ENCODE data around the gene NUP153.
"Not testable (repeated sequence)": the region's sequence is repeated elsewhere in the genome, so short reads cannot be mapped to it uniquely, and the experiment has no call there.

Gene NUP153

DNA sequence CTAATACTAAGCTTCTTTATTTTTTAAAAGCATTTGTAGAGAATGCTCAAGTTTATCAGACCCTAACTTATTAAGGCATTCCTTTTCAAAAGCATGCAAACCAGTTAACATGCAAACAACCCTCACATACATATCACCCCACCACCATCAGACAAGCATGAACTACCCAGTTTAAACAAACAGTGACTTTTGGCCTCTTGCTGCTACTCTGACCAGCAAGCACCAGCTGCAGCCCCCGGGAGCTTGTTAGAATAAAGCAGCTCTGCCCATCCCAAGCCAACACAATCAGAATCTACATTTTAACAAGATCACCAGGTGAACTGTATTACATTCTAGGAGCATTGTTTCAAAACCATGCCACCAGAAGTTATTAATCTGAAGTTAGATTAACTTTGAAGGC lies 5.9 kb upstream of the NUP153 start:
- DNase-seq = no peak

DNA sequence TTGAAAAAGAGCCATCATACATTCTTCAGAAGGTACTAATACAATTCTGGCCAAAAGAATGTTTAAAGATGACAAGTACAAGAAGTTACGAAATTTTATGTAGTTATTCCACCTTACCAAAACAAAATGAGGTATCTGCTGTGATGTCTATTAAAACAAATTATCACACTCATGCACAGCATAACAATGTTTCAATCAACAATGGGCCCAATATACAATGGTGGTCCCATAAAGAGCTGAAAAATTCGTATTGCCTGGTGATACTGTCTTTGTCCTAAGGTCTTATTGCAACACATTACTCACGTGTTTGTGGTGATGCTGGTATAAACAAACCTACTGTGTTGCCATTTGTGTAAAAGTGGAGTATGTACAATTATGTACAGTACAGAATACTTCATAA lies 3.6 kb upstream of the NUP153 start:
- DNase-seq = no peak

DNA sequence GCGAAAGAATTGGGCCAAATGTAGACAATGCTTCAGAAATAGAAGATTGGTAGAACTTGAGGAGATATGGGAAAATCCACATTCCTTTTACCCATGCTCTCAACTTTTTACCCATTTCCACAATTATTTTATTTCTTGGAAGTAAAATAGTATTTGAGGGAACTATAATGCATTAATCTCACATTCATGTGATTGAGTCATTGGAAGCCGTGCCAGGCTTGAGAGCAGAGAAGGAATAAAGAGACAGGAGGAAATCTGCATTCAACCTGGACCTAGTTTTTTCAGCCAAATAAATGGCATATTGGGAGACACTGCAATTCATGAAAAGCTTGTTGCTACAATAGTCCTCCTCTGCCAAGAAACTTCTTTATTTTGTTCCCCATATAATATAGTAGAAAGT lies 2.8 kb upstream of the NUP153 start:
- no peak for DNase-seq

DNA sequence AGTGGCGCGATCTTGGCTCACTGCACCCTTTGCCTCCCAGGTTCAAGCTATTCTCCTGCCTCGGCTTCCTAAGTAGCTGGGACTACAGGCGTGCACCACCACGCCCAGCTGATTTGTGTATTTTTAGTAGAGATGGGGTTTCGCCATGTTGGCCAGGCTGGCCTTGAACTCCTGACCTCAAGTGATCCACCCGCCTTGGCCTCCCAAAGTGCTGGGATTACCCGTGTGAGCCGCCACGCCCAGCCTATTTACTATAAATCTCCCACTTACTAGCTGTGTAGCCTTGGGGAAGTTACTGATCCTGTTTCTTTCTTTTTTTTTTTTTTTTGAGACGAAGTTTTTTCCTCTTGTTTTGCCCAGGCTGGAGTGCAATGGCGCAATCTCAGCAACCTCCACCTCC lies 1.3 kb upstream of the NUP153 start:
- not testable (repeated sequence) for DNase-seq

DNA sequence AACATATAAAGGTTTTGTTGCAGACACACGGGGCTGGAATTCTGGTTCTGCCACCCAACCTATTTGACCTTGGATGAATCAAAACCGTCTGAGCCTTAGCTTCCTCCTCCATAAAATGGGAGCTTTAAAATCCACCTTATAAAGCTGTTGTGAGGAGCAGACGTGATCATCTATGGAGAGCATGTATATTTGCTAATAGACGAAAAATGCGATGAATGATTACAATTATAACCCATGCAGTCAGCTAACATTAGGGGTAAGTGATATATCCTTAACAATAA lies 586 bp upstream of the NUP153 start:
- DNase-seq = no peak

DNA sequence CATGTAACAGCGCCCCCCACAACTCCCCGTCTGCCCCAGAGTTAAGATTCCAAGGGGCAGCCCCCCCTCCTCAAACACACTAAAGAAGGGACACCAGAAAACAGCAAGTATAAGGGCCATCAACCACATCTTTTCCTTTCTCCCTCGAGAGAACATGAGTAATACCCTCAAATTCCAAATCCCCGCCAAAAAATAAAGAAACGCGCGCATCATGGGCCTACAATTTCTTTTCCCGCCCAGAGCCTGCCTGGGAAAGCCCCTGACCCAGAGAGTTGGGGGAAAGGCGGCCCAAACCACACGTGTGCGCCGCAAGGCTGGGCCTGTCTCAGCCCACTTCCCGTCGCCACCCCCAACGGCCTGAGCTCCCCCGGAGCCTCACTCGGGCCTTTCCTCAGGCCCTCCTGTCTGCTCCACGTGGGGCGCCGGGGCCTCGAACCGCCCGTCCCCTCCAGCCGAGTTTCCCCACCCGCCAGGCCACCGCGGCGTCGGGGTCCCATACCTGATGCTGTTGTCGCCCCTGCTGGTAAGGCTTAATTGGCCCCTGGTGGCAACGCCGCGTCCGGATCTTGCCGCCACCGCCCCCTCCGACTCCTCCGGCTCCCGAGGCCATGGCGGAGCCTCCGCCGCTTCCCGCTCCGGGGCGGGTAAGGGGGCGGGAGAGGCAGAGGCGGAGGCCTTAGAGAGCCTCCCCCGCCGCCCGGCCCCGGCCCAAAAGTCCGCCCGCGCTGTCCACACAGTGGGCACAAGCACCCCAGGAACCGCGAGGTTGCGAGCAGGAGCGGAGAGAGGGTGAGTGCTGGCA lies 746 bp downstream of the NUP153 start:
- DNase-seq = peak; percentile 94

DNA sequence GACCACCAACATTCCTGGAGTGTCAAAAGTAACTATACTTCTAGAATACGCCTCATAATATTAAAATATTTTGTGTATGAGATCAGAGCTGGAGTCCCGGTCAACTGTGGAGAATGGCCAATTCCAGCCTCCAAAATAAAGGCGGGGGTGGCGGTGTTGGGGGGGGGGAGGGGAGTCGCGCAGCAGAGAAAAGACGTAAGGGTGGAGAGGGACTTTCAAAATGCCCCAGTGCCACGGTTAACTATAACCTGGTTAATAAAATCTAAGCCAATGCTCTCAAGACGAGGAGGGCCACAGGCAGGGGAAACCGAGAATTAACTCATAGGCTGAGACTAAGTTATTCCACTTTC lies 1.3 kb downstream of the NUP153 start:
- DNase-seq = no peak

DNA sequence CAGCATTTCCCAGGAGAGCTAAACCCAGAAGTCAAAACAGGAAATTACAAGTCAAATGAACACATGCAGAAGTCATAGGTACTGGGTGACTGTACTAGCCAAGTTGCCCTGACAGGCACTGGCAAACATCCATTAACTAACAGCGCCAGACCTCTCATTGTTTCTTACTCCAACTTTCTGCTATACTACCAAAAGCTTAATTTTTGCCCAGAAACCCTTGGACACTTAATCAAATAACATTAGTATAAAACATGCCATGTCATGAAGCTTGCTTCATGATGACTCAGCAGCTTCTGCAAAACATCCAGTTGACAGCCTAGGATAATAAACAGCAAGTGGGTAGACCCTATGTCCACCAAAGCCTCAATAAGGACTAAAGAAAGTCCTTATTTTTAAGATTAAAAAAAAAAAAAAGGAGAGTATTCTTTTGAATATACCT lies 3.5 kb downstream of the NUP153 start:
- peak; percentile 58 for DNase-seq

DNA sequence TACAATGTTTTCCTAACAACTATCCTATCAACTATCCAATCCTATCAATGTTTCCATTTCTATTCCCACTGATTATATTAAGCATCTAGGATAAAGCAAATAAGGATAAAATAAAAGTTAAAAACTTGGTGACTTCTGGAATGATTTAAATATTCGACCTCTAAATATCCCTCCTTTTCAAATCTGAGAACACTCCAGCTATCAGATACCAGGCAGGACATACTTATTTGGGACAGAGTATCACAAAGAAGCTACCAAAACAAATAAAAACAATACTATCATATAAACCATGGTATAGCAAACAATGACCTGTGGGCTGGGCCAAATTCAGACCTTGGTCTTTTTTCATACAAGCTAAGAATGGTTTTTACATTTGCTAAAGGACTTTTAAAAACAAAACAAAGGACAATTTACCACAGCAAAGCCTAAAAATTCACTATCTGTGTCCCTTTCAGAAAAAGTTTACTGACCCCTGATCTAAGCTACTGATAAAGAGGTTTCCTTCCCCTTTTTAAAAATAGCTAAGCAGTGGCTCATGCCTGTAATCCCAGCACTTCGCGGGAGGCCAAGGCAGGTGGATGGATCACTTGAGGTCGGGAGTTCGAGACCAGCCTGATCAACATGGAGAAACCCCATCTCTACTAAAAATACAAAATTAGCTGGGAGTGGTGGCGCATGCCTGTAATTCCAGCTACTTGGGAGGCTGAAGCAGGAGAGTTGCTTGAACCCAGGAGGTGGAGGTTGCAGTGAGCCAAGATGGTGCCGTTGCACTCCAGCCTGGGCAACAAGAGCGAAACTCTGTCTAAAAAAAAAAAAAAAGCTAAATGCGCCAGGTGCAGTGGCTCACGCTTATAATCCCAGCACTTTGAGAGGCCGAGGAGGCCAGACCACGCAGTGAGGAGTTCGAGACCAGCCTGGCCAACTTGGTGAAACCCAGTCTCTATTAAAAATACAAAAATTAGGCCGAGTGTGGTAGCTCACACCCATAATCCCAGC lies 6.0 kb downstream of the NUP153 start:
- DNase-seq = no peak

DNA sequence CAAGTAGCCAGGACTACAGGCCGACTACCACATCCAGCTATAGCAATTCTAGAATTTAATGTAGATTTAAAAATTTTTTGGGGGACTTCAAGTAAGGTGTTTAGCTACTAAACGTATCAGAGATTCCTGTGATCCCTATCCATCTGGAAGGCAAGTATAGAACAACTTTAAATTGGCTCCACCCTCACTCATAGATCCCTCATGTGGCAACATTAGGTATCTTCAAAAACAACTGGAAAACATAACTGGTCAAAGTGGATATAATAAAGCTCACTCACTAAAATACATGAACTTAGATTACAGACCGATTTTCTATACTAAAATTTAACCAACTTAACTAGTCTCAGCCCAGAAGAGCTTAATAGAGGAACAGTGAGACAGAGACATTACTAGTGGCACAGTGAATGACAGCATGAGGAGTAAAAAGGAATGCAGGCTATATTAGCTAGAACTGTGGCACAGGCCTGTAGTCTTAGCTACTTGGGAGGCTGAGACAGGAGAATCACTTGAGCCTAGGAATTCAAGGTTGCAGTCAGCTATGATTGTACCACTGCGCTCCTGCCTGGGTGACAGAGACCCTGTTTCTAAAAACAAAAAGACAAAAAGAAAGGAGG lies 14.7 kb downstream of the NUP153 start:
- no peak for DNase-seq

DNA sequence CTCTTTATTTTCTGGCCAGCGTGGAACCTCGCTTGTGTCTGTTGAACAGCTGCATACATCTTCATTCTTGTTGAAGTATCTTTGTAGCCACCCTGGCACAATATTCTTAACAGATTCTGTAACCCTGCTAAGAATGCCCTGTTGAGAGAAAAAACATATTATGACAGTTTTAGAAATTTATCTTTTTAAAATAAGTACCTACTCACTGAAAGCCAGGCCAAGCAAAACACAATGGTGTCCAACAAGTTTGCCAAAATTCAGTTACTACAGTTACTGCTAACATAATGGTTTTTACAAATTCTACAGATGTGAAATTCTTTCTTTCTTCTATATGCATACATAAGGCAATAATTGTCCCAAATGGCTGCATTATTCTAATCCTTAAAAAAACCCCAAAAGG lies 18.2 kb downstream of the NUP153 start:
- no peak for DNase-seq

DNA sequence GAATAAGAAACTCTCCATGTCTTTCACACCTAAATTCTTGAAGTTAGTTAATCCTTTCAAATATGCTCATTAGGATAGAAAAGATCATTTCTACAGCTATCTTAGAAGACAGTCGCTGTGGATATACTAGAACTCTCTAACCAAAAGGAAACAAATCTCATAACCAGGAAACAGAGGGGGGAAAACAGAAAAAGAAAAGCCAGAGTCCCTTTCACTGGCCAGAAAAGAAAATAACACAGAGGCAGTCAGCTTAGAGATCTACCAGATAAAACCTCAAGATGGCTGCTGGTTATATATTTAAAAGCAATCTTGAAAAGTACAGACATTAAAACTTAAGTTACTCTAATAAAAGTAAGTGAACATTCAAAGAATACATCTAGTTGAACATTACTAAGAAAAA lies 19.6 kb downstream of the NUP153 start:
- DNase-seq = no peak

DNA sequence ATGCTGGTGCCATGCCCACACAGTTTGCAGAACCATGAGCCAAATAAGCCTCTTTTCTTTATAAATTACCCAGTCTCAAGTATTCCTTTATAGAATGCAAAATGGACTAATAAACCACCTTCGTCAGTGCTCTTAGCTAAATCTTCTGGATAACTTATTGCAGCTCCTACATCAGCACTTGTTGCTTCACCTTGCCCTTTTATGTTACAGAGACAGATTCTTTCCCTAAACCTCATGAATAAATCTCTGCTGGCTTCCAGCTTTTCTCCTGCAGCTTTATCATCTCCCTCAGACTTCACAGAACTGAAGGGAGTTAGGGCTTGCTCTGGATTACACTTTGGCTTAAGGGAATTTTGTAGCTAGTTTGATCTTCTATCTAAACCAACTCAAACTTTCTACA lies 22.6 kb downstream of the NUP153 start:
- DNase-seq = no peak

DNA sequence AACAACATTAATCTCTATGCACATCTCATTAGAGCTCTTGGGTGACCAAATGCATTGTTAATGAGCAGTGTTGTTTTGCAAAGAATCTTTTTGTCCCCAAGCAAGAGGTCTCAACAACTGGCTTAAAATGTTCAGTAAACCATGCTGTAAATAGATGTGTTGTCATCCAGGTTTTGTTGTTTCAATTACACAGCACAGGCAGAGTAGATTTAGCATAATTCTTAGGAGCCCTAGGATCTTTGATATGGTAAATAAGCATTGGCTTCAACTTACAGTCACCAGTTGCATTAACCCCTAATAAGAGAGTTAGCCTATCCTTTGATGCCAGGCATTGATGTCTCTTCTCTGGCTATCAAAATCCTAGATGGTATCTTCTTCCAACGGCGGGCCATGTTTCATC lies 23.3 kb downstream of the NUP153 start:
- DNase-seq = no peak

DNA sequence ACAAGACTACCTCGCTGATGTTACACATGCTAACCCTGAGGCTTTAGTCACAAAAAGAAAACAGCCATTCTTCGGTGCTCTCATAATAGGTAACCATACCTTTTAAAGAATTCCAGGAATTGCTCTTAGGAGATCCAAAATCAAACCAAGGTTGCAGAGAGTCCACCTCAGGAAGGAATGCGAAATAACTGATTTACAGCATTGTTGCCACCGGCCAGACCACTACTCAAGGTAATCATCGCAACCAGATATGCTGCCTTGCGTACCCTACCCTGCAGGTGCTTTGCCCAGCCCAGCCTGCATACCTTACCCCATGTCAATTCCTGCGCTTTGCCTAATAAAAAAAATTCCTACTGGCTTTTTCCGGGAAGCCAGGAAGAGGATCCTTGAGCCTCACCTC lies 27.0 kb downstream of the NUP153 start:
- DNase-seq = no peak

DNA sequence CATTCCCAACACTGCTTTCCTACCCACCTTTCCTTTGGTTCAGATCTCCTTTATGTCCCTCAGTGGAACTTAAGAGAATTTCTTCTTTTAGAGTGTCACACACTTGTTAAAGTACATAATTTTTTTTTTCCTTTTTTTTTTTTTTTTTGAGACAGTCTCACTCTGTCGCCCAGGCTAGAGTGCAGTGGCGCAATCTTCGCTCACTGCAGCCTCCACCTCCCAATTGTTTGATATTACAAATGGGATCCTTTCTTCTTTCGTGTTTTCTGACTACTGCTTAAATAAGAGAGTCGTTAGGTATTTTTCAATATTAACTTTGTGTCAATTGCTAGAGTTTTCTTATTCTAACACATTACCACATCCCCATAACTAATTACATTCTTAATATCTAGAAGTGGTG lies 29.1 kb downstream of the NUP153 start:
- no peak for DNase-seq

DNA sequence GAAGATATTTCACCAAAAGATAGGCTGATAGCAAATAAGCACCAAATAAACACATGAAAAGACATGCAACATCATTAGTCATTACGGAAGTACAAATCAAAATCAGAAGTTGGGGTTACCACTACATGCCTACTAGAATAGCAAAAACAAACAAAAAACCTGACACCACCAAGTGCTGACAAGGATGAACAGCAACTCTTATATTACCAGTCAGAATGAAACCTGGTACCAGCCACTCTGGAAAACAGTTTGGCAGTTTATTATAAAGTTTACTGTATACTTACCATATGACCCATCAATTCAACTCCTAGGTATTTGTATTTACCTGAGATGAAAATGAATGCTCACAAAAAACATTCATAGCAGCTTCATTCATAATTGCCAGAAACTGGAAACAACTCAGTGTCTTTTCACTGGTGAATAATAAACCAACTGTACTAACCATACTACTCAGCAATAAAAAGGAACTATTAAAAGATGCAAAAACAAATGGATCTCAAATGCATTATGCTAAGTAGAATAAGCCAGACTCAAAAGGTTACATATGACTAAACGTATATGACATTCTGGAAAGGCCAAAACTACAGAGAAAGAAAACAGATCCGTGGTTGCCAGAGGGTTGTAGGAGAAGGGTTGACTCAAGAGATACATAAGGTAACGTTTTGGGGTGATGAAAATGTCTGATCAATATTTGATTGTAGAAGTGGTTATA lies 33.0 kb downstream of the NUP153 start:
- DNase-seq = peak; percentile 88

DNA sequence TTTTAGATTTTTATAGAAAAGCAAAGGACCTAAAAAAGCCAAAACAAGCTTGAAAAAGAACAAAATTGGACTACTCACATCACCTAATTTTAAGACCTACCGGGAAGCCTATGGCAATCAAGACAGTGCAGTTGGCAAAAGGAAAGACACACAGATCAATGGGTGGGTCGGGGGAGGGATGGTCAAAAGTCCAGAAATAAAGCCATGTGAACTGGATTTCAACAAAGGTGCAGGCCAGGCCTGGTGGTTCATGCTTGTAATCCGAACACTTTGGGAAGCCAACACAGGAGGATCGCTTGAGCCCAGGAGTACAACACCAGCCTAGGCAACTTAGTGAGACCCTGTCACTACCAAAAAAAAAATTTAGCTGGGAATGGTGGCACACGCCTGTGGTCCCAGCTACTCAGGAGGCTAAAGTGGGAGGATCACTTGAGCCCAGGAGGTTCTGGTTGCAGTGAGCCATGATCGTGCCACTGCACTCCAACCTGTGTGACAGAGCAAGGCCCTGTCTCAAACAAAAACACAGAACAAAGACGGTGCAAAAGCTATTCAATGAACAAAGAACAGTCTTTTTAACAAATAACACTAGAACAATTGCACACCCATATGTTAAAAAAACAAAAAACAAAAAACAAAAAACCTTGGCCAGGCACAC lies 34.5 kb downstream of the NUP153 start:
- no peak for DNase-seq

DNA sequence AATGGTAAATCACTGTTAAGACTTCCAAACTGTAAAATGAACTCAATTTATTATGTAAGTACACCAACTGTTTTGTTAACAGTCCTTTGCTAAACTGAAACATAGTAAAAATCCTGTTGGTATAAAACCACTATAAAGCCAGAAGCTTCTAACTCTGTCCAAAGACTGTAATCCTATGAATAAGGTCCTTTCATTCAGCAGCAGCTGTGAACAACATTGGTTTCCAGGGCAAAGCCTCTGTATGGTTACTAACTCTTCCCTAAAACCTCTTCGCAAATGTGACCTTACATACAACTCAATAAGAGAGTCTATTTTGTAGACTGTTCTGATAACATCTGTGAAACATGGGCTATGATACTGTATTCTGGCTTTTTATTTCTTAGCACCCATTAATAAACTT lies 40.1 kb downstream of the NUP153 start:
- DNase-seq = no peak

DNA sequence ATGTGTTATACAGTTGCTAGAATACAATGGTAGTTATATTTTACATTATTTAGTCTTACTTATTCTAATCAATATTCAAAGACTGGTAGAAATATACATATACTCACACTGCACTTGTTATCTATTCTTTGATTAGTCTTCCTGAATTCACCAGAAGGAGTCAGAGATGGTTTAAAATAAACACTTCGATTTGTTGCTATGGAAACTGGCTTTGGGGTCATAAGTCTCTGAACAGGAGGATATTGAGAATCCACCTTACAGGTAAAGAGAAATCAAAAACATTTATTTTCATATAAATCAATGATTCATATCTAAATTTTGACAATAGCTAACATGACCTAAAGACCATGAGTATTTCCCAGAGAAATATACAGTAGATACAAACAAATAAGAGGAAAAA lies 41.6 kb downstream of the NUP153 start:
- DNase-seq = no peak

DNA sequence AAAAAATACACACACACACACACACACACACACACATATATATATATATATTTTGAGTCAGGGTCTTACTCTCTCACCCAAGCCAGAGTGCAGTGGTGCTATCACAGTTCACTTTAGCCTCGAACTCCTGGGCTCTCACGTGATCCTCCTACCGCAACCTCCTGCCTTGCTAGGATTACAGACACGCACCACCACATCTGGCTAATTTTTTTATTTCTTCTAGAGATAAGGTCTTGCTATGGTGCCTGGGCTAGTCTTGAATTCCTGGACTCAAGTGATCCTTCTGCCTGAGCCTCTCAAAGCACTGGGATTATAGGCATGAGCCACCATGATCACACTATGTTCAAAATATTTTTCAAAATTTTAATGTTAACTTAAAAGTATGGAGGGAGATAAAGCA lies 43.5 kb downstream of the NUP153 start:
- no peak for DNase-seq

DNA sequence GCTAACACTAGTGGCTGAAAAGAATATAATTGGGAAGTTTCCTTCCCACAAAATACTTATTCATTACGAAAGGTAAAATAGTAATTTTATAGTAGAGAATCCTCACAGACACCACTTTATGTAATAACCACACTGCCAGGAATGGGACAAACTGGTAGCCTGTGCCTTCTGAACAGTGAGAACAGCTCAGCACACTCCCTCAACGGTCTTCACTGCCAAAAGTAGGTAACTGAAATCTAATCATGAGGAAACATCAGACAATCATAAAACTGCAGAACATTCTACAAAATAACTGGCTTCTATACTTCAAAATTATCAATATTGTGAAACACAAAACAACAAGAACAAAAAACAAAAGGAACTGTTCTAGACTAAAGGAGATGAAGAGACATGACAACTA lies 44.1 kb downstream of the NUP153 start:
- DNase-seq = no peak

DNA sequence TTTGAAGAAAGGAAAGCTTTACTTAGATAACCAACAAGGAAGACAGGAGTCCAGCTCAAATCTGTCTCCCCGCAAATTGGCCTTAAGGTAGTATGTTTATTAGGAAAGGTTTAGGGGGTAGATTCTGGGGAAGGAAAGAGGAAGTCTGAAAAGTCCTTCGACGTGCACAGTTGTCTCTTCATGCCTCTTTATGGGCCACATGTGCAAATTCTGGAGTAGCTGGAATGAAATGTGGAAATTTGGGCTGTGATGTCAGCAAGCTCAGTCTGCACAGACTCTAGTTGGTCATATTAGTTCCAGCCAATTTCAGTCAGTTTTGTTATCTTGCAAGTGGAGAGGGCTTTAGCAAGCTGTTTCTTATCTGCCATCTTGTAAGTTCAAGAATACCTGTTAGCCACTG lies 50.1 kb downstream of the NUP153 start:
- DNase-seq = no peak

All from activated CD4-positive, alpha-beta T cell treated with anti-CD3 and anti-CD28 coated beads, Interleukin-2, Interleukin-6, amounts not matched to agents 100 ng/mL and 50 ng/mL, durations not matched to agents 16 hours and 8 hours (primary cell).